Measurements from ENCODE around the gene RSPH1. TPM values are rescaled to one million over a fixed set of nuclear protein-coding genes. Genes with fewer than 3 reads are reported as not detected.

The RSPH1 gene
- total RNA-seq, 2 donors from 2014 or later, result 6.9 to 7.5 TPM

- no peak for DNase-seq
- Histone ChIP-seq H3K9ac (ENCODE audit: low read depth in 2 of 2, low read length in 2 of 2) (no peak overlapping the region), H3K36me3 (no peaks in the 10 kb centered on the region), H3K27me3 (no peaks in the 10 kb centered on the region), H3K4me1 (no peaks in the 10 kb centered on the region), H3K27ac (no peak overlapping the region), H3K4me3 (no peak overlapping the region), H3K9me3 (no peaks in the 10 kb centered on the region)
- TF ChIP-seq CTCF (IDR thresholded peaks at IDR 0.05), result no peak
- intact Hi-C loops (cut with DNase I), result no loop called here
Observed at GRCh38 chr21:42503711-42504110, 7.7 kb upstream of the RSPH1 start.

GRCh38 chr21:42500736-42501135, 4.7 kb upstream of the RSPH1 start:
- Histone ChIP-seq H3K4me1 (peaks cover 3% of the 10 kb centered on the region), H3K27ac (no peak overlapping the region), H3K9me3 (no peaks in the 10 kb centered on the region), H3K27me3 (no peaks in the 10 kb centered on the region), H3K36me3 (no peaks in the 10 kb centered on the region), H3K9ac (ENCODE audit: low read depth in 2 of 2, low read length in 2 of 2) (no peak overlapping the region), H3K4me3 (no peak overlapping the region)
- intact Hi-C loops (cut with DNase I), result no loop called here
- peak; percentile 17 for DNase-seq
- TF ChIP-seq CTCF (IDR thresholded peaks at IDR 0.05), result no peak

- Histone ChIP-seq H3K4me3 (no peak overlapping the region), H3K9ac (ENCODE audit: low read depth in 2 of 2, low read length in 2 of 2) (no peak overlapping the region), H3K4me1 (peaks cover 6% of the 10 kb centered on the region), H3K9me3 (no peaks in the 10 kb centered on the region), H3K27ac (no peak overlapping the region), H3K27me3 (no peaks in the 10 kb centered on the region), H3K36me3 (no peaks in the 10 kb centered on the region)
- no peak for TF ChIP-seq CTCF (IDR thresholded peaks at IDR 0.05)
- intact Hi-C loops (cut with DNase I), result no loop called here
- no peak for DNase-seq
Observed at GRCh38 chr21:42500225-42500624, 4.2 kb upstream of the RSPH1 start.

- TF ChIP-seq CTCF (IDR thresholded peaks at IDR 0.05), result no peak
- H3K9ac ChIP-seq (ENCODE audit: low read depth in 2 of 2, low read length in 2 of 2), result no peak overlapping the region
- intact Hi-C loops (cut with DNase I), result no loop called here
- peaks cover 11% of the 10 kb centered on the region for H3K4me1 ChIP-seq
- H3K27ac ChIP-seq, result no peak overlapping the region
- peak; percentile 16 for DNase-seq
- no peaks in the 10 kb centered on the region for H3K9me3 ChIP-seq
- H3K4me3 ChIP-seq, result no peak overlapping the region
- no peaks in the 10 kb centered on the region for H3K36me3 ChIP-seq
- no peaks in the 10 kb centered on the region for H3K27me3 ChIP-seq
Observed at GRCh38 chr21:42499444-42500112, 3.6 kb upstream of the RSPH1 start.

- peaks cover 11% of the 10 kb centered on the region for H3K4me1 ChIP-seq
- intact Hi-C loops (cut with DNase I), result no loop called here
- H3K27me3 ChIP-seq, result no peaks in the 10 kb centered on the region
- no peak overlapping the region for H3K27ac ChIP-seq
- no peak overlapping the region for H3K4me3 ChIP-seq
- H3K9ac ChIP-seq (ENCODE audit: low read depth in 2 of 2, low read length in 2 of 2), result no peak overlapping the region
- no peaks in the 10 kb centered on the region for H3K36me3 ChIP-seq
- DNase-seq, result no peak
- no peak for TF ChIP-seq CTCF (IDR thresholded peaks at IDR 0.05)
- H3K9me3 ChIP-seq, result no peaks in the 10 kb centered on the region
Observed at GRCh38 chr21:42498012-42498411, 2.0 kb upstream of the RSPH1 start.

Measured in colonic mucosa (tissue), 4 donors.